GM21360 (cell line): ENCODE data around the gene CPPED1.
"Not testable (repeated sequence)": the region's sequence is repeated elsewhere in the genome, so short reads cannot be mapped to it uniquely, and the experiment has no call there.

ENCODE experiments used
- ATAC-seq: cut with Tn5 transposase; IDR thresholded peaks from one replicate; pipeline ENCODE4 v1.9.1; 2021; ENCODE audit warnings: mild to moderate bottlenecking, moderate library complexity; ENCODE audit not compliant: unreplicated experiment

The CPPED1 gene

GRCh38 chr16:12803203-12804093, at the start of gene CPPED1:
Gene CPPED1 (minus strand): TSS chr16:12803887. CDS start chr16:12803776, 111 bp downstream.
- peak; percentile 80 for ATAC-seq

- ATAC-seq = no peak
These were observed 46.5 kb upstream of the CPPED1 start for GRCh38 chr16:12850186-12850585.

GRCh38 chr16:12846592-12846991, 42.9 kb upstream of the CPPED1 start:
- ATAC-seq = no peak

- ATAC-seq = no peak
These were observed 41.6 kb upstream of the CPPED1 start for GRCh38 chr16:12845282-12845681.

GRCh38 chr16:12837756-12838155, 34.1 kb upstream of the CPPED1 start:
- ATAC-seq = no peak

GRCh38 chr16:12837291-12837690, 33.6 kb upstream of the CPPED1 start:
- ATAC-seq = no peak

- ATAC-seq = no peak
These were observed 30.2 kb upstream of the CPPED1 start for GRCh38 chr16:12833926-12834325.

- no peak for ATAC-seq
These were observed 25.6 kb upstream of the CPPED1 start for GRCh38 chr16:12829096-12829888.

- no peak for ATAC-seq
These were observed 24.5 kb upstream of the CPPED1 start for GRCh38 chr16:12828206-12828605.

GRCh38 chr16:12826559-12826958, 22.9 kb upstream of the CPPED1 start:
- ATAC-seq = no peak

- ATAC-seq = no peak
These were observed 15.7 kb upstream of the CPPED1 start for GRCh38 chr16:12819126-12820117.

GRCh38 chr16:12818326-12818725, 14.6 kb upstream of the CPPED1 start:
- ATAC-seq = no peak

GRCh38 chr16:12816791-12817214, 13.1 kb upstream of the CPPED1 start:
- ATAC-seq = not testable (repeated sequence)

GRCh38 chr16:12815361-12815760, 11.7 kb upstream of the CPPED1 start:
- ATAC-seq = no peak

GRCh38 chr16:12813734-12814133, 10.0 kb upstream of the CPPED1 start:
- ATAC-seq = not testable (repeated sequence)

- ATAC-seq = not testable (repeated sequence)
These were observed 9.6 kb upstream of the CPPED1 start for GRCh38 chr16:12813321-12813720.

GRCh38 chr16:12811441-12812383, 8.0 kb upstream of the CPPED1 start:
- ATAC-seq = no peak

GRCh38 chr16:12805066-12805465, 1.4 kb upstream of the CPPED1 start:
- no peak for ATAC-seq

- ATAC-seq = no peak
These were observed 708 bp upstream of the CPPED1 start for GRCh38 chr16:12804395-12804794.
